ENCODE results near the gene CST5.

Gene CST5

DNA sequence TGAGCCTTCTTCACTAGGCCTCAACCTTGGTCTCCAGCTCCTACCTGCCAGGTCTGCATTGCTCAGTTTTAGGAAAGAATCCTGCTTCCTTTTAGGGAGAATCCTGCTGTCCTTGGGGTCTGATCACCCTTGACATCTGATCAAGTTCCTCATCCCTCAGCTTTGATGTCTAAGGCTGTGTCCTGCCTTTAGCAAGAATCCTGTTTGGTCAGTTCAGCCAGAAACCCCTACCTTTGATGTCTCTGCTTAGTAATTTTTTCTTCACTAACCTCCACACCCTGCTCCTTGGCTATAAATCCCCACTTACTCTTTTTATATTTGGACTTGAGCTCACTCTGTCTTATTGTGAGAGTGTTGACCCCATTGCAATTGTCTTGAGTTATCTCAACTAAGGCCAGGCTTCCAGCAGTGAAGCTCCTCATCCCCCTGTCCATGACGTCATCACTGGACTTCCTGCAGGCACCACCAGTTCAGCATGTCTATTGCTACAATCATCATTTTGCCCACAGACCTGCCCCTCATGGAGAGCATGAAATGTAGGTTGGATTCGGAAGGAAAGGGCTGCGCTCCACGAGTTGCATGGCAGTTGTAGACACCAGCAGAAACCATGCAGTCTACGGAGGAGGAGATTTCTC, 4.7 kb upstream of the CST5 start:
- TF ChIP-seq ZNF629 (tag by site-specific recombination; IDR thresholded peaks at IDR 0.05) (0 out of 2 replicates have a peak, but pooled peaks have one; percentile 30), ZNF433 (tag by site-specific recombination; IDR thresholded peaks at IDR 0.05; ENCODE audit: low read depth) (no peak), ZNF16 (tag by site-specific recombination; IDR thresholded peaks at IDR 0.05; ENCODE audit: low read depth) (no peak), ZNF560 (tag by site-specific recombination; IDR thresholded peaks at IDR 0.05; ENCODE audit: borderline replicate concordance) (no peak), GFI1B (tag by site-specific recombination; IDR thresholded peaks at IDR 0.05) (no peak), ZIC2 (tag by site-specific recombination; IDR thresholded peaks at IDR 0.05) (0 out of 2 replicates have a peak, but pooled peaks have one; percentile 18), HOXA7 (CRISPR knock-in tag; IDR thresholded peaks at IDR 0.05; ENCODE audit: borderline replicate concordance) (no peak), ZNF426 (tag by site-specific recombination; IDR thresholded peaks at IDR 0.05) (no peak), ZSCAN23 (tag by site-specific recombination; IDR thresholded peaks at IDR 0.05) (no peak)
- TF ChIP-seq, protein P1, sequence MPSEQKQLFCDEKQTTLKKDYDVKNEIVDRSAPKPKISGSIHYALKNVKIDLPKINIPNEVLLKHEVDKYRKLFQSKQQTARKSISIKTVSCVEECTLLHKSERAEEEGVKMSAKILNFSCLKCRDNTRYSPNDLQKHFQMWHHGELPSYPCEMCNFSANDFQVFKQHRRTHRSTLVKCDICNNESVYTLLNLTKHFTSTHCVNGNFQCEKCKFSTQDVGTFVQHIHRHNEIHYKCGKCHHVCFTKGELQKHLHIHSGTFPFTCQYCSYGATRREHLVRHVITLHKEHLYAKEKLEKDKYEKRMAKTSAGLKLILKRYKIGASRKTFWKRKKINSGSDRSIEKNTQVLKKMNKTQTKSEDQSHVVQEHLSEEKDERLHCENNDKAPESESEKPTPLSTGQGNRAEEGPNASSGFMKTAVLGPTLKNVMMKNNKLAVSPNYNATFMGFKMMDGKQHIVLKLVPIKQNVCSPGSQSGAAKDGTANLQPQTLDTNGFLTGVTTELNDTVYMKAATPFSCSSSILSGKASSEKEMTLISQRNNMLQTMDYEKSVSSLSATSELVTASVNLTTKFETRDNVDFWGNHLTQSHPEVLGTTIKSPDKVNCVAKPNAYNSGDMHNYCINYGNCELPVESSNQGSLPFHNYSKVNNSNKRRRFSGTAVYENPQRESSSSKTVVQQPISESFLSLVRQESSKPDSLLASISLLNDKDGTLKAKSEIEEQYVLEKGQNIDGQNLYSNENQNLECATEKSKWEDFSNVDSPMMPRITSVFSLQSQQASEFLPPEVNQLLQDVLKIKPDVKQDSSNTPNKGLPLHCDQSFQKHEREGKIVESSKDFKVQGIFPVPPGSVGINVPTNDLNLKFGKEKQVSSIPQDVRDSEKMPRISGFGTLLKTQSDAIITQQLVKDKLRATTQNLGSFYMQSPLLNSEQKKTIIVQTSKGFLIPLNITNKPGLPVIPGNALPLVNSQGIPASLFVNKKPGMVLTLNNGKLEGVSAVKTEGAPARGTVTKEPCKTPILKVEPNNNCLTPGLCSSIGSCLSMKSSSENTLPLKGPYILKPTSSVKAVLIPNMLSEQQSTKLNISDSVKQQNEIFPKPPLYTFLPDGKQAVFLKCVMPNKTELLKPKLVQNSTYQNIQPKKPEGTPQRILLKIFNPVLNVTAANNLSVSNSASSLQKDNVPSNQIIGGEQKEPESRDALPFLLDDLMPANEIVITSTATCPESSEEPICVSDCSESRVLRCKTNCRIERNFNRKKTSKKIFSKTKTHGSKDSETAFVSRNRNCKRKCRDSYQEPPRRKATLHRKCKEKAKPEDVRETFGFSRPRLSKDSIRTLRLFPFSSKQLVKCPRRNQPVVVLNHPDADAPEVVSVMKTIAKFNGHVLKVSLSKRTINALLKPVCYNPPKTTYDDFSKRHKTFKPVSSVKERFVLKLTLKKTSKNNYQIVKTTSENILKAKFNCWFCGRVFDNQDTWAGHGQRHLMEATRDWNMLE (tag by site-specific recombination; conservative IDR thresholded peaks at IDR 0.05; ENCODE audit: low read depth): no peak
- TF ChIP-seq, protein P2, sequence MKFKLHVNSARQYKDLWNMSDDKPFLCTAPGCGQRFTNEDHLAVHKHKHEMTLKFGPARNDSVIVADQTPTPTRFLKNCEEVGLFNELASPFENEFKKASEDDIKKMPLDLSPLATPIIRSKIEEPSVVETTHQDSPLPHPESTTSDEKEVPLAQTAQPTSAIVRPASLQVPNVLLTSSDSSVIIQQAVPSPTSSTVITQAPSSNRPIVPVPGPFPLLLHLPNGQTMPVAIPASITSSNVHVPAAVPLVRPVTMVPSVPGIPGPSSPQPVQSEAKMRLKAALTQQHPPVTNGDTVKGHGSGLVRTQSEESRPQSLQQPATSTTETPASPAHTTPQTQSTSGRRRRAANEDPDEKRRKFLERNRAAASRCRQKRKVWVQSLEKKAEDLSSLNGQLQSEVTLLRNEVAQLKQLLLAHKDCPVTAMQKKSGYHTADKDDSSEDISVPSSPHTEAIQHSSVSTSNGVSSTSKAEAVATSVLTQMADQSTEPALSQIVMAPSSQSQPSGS (tag by site-specific recombination; IDR thresholded peaks at IDR 0.05; ENCODE audit: low read depth): peak; percentile 78
- H3K27ac ChIP-seq (ENCODE audit: extremely low read depth, low read depth, low read length): no peak overlapping the region
- ChIA-PET CTCF (interaction anchor here (1.1 kb wide), 1 partner anchor 1109 kb away, joined by 3 read pairs; no protein-coding TSS in a partner anchor), POLR2A (no interaction called here)
- H3K4me1 ChIP-seq (ENCODE audit: control insufficient read depth, insufficient read depth, low read length): no peaks in the 10 kb centered on the region
- H3K9me3 ChIP-seq (ENCODE audit: control insufficient read depth, insufficient read depth, low read depth, low read length): no peaks in the 10 kb centered on the region
- no peaks in the 10 kb centered on the region for H3K36me3 ChIP-seq (ENCODE audit: control insufficient read depth in 2 of 2, insufficient read depth in 1 of 2, low read length in 2 of 2)
- H3K4me3 ChIP-seq (ENCODE audit: low read depth, low read length): no peak overlapping the region

DNA sequence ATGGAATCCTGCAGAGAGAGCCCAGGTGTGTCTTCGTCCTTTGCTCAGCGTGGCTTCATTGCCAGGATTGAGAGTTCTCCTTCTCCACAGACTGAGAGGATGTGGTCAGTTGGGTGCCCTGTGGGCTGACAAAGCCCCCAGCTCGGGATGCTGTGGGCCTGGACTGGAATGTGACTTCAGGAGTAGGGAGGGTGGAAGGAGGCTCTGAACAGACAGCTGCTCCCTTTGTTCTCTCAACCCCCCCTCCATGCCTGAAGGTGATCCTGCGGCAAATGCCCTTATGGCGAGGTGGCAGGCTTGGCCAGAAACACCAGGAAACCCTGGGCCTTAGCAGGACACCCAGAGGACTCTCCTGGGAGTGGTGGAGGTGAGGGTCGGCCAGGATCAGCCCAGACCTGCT, 1.8 kb upstream of the CST5 start:
- CTCF ChIA-PET: interaction anchor here (1.0 kb wide), 1 partner anchor 115 kb away, joined by 3 read pairs; no protein-coding TSS in a partner anchor
- H3K27ac ChIP-seq (ENCODE audit: extremely low read depth, low read depth, low read length): no peak overlapping the region
- H3K4me1 ChIP-seq (ENCODE audit: control insufficient read depth, insufficient read depth, low read length): no peaks in the 10 kb centered on the region
- no peak overlapping the region for H3K4me3 ChIP-seq (ENCODE audit: low read depth, low read length)
- no peaks in the 10 kb centered on the region for H3K9me3 ChIP-seq (ENCODE audit: control insufficient read depth, insufficient read depth, low read depth, low read length)
- POLR2A ChIA-PET: no interaction called here
- H3K36me3 ChIP-seq (ENCODE audit: control insufficient read depth in 2 of 2, insufficient read depth in 1 of 2, low read length in 2 of 2): no peaks in the 10 kb centered on the region
- TF ChIP-seq ZNF274 (IDR thresholded peaks at IDR 0.05; ENCODE audit: low read length): no peak
- no peak for TF ChIP-seq ZNF274 (tag by site-specific recombination; IDR thresholded peaks at IDR 0.05; ENCODE audit: borderline replicate concordance)
- TF ChIP-seq ZNF560 (tag by site-specific recombination; IDR thresholded peaks at IDR 0.05; ENCODE audit: borderline replicate concordance): no peak
- TF ChIP-seq ZNF677 (tag by site-specific recombination; IDR thresholded peaks at IDR 0.05): no peak
- TF ChIP-seq, protein P3, sequence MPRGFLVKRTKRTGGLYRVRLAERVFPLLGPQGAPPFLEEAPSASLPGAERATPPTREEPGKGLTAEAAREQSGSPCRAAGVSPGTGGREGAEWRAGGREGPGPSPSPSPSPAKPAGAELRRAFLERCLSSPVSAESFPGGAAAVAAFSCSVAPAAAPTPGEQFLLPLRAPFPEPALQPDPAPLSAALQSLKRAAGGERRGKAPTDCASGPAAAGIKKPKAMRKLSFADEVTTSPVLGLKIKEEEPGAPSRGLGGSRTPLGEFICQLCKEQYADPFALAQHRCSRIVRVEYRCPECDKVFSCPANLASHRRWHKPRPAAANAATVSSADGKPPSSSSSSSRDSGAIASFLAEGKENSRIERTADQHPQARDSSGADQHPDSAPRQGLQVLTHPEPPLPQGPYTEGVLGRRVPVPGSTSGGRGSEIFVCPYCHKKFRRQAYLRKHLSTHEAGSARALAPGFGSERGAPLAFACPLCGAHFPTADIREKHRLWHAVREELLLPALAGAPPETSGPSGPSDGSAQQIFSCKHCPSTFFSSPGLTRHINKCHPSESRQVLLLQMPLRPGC (tag by site-specific recombination; IDR thresholded peaks at IDR 0.05): no peak
- TF ChIP-seq, protein P4, sequence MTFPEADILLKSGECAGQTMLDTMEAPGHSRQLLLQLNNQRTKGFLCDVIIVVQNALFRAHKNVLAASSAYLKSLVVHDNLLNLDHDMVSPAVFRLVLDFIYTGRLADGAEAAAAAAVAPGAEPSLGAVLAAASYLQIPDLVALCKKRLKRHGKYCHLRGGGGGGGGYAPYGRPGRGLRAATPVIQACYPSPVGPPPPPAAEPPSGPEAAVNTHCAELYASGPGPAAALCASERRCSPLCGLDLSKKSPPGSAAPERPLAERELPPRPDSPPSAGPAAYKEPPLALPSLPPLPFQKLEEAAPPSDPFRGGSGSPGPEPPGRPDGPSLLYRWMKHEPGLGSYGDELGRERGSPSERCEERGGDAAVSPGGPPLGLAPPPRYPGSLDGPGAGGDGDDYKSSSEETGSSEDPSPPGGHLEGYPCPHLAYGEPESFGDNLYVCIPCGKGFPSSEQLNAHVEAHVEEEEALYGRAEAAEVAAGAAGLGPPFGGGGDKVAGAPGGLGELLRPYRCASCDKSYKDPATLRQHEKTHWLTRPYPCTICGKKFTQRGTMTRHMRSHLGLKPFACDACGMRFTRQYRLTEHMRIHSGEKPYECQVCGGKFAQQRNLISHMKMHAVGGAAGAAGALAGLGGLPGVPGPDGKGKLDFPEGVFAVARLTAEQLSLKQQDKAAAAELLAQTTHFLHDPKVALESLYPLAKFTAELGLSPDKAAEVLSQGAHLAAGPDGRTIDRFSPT (tag by site-specific recombination; IDR thresholded peaks at IDR 0.05): no peak
- TF ChIP-seq TRIM28 (IDR thresholded peaks at IDR 0.05; ENCODE audit: borderline replicate concordance, low read length): no peak
- TF ChIP-seq, protein P5, sequence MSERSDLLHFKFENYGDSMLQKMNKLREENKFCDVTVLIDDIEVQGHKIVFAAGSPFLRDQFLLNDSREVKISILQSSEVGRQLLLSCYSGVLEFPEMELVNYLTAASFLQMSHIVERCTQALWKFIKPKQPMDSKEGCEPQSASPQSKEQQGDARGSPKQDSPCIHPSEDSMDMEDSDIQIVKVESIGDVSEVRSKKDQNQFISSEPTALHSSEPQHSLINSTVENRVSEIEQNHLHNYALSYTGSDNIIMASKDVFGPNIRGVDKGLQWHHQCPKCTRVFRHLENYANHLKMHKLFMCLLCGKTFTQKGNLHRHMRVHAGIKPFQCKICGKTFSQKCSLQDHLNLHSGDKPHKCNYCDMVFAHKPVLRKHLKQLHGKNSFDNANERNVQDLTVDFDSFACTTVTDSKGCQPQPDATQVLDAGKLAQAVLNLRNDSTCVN (tag by site-specific recombination; optimal IDR thresholded peaks at IDR 0.05): no peak
- TF ChIP-seq ZNF292 (tag by site-specific recombination; IDR thresholded peaks at IDR 0.05; ENCODE audit: borderline replicate concordance, low read depth): no peak
- TF ChIP-seq, protein P6, sequence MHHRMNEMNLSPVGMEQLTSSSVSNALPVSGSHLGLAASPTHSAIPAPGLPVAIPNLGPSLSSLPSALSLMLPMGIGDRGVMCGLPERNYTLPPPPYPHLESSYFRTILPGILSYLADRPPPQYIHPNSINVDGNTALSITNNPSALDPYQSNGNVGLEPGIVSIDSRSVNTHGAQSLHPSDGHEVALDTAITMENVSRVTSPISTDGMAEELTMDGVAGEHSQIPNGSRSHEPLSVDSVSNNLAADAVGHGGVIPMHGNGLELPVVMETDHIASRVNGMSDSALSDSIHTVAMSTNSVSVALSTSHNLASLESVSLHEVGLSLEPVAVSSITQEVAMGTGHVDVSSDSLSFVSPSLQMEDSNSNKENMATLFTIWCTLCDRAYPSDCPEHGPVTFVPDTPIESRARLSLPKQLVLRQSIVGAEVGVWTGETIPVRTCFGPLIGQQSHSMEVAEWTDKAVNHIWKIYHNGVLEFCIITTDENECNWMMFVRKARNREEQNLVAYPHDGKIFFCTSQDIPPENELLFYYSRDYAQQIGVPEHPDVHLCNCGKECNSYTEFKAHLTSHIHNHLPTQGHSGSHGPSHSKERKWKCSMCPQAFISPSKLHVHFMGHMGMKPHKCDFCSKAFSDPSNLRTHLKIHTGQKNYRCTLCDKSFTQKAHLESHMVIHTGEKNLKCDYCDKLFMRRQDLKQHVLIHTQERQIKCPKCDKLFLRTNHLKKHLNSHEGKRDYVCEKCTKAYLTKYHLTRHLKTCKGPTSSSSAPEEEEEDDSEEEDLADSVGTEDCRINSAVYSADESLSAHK (tag by site-specific recombination; IDR thresholded peaks at IDR 0.05): no peak

Data from HEK293 (cell line).